Activated CD8-positive, alpha-beta memory T cell treated with anti-CD3 and anti-CD28 coated beads, Interleukin-2, amount 50 U/mL, for 48 hours (primary cell): ENCODE measurements around the gene TMEM208.

Source experiments
- DNase-seq: peaks from one replicate; pipeline ENCODE4 v3.0.0-alpha.2; 2020

Gene TMEM208

DNA sequence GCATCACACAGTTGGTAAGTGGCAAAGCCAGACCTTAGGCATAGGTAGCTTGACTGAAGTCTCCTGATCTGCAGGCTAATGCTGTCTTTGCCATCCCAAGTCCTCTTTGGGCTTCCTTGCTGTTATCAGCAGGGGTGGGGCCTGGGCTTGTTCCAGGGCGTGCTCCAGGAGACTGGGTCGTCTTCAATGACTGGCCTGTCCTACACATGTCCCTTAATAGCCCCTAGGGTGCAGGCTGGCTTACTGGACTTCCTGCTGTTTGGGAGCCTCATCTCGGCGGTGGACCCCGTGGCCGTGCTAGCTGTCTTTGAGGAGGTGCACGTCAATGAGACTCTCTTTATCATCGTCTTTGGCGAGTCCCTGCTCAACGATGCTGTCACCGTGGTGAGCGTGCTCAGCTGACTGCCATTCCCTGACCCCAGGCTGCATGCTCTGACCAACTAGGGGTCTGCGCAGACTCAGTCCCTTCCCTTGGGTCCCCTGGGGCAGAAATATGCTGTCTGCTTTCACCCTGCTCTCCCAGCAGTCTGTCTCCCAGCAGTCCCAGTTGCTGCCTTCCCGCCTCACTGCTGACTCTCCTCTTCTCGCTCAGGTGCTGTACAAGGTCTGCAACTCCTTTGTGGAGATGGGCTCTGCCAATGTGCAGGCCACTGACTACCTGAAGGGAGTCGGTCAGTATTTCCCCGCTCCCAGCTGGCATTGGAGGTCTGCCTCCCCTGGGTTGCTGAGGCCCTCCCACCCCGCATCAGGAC is 28.0 kb downstream of the TMEM208 start:
- DNase-seq: no peak

DNA sequence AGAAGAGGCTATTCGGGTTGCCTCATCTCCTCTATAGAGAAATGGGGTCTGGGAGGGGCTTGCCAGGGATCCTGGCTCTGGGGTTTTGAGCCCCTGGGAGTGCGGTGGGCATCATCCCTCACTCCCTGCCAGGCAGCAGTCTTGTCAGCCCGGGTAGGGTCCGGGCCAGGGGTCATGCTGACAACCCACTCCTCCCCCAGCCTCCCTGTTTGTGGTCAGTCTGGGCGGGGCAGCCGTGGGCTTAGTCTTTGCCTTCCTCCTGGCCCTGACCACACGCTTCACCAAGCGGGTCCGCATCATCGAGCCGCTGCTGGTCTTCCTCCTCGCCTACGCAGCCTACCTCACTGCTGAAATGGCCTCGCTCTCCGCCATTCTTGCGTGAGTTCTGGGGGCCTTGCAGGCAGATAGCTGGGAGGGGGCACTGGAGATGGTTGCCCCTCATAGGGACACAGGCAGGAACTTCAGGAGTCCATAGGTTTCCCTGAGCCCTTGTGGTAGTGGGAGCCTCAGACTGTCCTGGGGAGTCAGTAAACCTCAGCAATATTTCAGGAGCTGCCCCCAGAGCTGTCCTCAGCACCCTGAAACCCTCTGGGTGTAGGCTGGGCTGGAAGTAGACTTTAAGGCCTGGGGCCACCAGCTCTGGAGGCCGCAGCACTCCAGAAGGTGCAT is 28.8 kb downstream of the TMEM208 start:
- DNase-seq: no peak

DNA sequence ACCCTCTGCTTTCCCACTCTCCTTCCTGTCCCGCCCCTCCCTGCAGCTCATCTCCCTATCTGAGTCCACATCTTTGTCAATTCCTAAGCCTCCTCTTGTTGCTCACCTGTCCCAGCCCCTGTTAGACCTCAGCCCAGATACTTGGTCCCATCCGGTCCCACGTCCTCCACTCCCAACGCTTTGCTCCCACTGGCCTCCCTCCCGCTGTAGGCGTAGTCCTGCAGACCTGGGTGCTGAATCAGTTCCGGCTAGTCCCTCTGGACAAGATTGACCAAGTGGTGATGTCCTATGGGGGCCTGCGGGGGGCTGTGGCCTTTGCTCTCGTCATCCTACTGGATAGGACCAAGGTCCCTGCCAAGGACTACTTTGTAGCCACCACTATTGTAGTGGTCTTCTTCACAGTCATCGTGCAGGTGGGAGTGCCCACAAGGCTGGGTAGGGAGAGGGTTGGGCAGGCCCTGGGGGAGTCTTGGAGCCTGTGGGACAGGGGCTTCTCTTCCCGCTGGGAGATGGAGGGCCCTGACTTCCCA is 29.8 kb downstream of the TMEM208 start:
- DNase-seq: no peak

DNA sequence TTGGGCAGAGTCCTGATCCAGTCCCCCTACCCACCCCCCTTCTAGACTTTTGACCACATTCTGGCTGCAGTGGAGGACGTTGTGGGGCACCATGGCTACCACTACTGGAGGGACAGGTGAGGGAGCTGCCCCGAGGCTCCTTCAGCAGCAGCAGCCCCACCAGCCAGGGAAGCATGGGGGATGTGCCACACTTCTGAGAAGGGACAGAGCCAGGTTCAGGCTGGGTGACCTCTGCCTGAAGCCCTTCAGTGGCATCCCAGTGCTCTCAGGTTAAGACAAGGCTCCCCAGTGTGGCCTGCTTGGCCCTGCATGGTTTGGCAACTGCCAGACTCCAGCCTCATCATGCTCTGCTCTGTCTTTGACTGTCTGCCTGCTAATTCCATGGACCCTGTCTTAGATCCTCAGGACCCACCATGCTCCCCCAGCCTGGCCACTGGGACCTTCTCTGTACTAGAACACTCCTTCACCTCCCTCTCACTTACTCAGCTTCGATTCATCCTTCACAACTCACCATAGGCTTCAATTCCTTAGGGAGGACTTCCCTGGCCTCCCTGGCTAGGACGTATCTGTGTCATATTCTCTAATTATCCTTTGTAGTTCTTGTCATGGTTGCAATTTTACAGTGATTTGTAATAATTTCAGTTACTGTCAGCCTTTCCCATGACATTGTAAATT is 30.7 kb downstream of the TMEM208 start:
- DNase-seq: no peak

DNA sequence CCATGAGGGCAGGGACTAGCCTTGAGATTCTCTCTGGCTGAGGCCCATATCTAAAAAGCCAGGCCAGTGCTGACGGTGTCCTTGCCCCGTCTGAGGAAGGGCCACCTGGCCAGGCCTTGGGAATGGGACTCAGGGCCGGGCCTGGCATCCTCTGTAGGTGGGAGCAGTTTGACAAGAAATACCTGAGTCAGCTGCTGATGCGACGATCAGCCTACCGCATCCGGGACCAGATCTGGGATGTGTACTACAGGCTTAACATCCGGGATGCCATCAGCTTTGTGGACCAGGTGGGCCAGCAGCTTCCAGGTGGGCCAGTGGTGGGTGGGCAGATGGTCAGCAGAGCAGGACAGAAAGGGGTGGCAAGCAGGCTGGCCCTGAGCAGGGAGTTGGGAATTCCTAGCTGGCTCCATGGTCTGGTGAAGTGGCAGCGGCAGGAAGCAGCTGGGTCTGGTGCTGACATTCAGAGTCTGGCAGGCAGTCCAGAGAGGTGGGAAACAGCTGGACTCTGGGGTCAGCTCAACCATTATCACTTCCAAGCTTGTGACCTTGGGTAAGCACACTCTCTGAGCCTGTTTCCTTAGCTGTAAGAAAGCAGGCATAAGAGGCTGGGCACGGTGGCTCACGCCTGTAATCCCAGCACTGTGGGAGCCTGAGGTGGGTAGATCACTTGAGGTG is 31.4 kb downstream of the TMEM208 start:
- no peak for DNase-seq

DNA sequence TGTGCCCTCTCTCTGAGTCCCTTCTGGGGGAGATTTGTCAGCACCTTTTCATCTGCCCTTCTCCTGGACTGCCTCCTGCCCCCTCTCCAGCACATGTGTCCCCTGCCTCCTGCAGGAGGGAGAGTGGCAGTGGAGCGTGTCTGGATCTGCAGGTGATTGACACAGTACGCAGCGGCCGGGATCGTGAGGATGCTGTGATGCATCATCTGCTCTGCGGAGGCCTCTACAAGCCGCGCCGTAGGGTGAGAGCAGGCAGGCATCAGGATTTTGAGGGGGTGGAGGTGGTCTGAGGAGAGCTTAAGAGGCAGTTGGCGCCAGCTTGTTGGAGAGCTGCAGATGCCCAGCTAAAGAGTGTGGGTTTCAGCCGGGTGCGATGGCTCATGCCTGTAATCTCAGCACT is 32.8 kb downstream of the TMEM208 start:
- no peak for DNase-seq

DNA sequence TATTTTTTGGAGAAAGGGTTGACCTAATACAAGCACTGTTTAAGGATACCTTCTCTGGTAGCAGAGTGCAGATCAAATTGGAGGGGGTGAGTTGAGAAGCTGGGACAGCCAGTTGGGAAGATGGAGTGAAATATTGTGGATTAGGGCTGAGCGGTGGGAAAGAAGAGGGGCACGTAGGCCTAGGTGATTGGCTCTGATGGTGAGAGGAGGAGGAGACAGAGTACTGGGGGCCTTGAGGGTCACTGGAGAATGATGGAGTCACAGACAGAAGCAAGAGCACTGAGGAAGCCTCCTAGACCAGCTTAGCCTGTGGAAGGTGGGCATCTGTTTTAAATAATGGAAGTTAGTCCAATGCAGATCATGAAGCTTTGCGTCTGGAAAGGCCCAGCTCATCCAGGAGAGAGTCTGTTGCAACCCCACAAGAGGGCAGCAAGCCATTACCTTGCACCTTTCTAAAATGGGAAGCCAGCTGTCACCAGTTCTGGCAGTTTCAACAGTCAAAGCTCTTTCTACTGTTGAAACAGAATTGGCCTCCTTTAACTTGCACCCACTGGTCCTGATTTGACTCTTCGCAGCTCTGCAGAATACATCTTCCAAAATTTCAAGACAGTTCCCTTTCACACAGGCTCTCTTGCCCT is 33.6 kb downstream of the TMEM208 start:
- DNase-seq: no peak

DNA sequence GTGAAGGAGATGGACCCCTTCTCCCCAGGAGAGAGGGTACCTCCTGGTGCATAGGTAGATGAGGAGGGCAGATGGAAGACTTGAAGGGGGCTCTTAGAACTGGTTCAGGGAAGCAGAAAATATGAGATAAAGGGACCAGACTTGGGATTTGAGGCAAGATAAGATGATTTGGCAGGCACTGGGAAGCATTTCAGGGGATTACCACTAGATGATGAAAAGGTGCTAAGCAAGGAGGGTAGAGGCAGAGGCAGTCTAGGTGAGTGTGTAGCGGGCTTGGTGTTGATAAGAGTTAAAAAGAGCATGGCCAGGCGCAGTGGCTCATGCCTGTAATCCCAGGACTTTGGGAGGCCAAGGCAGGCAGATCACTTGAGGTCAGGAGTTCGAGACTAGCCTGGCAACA is 36.3 kb downstream of the TMEM208 start:
- no peak for DNase-seq

DNA sequence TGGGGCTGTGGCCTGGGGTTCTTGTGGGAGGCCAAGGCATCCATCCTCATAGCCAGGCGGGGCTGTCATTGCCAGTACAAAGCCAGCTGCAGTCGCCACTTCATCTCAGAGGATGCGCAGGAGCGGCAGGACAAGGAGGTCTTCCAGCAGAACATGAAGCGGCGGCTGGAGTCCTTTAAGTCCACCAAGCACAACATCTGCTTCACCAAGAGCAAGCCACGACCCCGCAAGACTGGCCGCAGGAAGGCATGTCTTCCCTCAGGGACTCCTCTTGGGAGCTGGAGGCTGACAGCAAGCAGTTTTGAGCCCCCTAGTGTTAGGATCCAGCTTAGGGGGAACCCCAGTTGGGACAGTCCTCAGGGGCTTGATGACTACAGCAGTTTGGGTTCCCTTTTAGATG is 37.3 kb downstream of the TMEM208 start:
- no peak for DNase-seq

DNA sequence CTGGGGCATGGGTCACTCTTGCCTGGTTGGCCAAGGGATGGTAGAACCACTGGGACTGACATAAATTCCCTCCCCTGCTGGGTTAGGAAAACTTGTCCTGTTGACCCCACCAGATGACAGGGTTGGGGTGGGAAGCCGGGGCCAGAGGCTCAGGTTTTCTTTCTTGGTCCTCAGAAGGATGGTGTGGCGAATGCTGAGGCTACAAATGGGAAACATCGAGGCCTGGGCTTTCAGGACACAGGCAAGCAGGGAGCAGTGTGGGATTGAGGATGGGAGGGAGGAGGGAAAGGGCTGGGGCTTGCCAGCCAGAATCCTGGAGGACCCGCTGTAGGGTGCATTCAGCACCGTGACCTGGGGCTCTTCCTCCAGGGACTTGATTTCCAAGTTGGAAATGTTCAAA is 37.9 kb downstream of the TMEM208 start:
- no peak for DNase-seq

DNA sequence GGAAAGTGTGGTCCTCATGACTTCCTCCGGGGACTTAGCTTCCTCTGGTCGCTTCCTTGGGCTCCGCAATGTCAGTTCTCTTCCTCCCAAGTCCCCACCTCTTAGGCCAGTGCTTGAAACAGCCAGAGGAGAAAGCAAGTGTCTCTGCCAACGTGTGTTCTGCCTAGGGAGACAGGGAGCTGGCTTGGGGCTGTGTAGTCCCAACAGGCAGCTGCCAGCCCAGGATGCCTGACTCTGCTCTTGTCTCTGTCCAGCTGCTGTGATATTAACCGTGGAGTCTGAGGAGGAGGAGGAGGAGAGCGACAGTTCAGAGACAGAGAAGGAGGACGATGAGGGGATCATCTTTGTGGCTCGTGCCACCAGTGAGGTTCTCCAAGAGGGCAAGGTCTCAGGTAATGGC is 38.9 kb downstream of the TMEM208 start:
- DNase-seq: no peak

DNA sequence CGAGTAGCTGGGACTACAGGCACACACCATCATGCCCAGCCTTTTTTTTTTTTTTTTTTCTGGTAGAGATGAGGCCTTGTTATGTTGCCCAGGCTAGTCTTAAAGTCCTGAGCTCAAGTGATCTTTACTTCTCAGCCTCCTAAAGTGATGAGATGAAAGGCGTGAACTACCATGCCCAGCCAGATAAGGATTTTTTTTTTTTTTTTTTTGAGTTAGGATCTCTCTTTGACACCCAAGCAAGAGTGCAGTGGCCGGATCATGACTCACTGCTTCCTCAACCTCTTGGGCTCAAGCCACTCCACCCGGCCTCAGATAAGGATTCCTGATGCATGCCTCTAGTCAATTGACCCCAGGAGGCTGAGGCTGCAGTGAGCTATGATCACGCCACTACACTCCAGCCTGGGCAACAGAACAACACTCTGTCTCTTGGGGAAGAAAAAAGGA is 41.2 kb downstream of the TMEM208 start:
- DNase-seq: no peak

DNA sequence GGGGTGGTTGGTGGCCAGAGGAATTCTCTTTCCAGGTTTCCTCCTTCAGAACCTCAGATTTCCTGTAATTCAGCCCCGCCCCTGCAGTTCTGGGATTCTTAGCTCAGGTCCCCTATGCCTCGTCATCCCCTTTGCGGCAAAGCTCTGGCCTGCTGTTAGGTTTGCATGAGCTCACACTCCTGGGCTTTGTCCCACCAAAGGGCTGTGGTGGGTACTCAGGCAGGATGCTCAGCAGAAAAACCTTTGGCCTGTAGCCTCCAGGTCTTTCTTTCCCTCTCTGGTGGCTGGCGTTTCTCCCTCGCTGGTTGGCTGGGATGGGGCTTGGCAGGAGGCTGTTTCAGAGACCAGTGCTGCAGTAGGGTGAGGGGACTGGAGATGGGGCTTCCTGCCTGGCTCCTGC is 42.8 kb downstream of the TMEM208 start:
- no peak for DNase-seq

DNA sequence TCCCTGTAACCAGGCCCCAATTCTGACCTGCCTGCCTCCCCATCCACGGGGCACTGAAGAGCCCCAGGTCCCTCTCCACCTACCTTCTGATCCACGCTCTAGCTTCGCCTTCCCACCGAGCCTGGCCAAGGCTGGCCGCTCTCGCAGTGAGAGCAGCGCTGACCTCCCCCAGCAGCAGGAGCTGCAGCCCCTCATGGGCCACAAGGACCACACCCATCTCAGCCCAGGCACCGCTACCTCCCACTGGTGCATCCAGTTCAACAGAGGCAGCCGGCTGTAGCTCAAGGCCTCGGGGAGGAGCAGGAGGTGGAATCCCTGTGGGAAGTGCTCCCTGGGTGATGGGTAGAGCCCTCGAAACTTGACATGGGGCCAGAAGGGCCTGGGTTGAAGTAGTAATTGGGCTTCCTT is 44.0 kb downstream of the TMEM208 start:
- no peak for DNase-seq

DNA sequence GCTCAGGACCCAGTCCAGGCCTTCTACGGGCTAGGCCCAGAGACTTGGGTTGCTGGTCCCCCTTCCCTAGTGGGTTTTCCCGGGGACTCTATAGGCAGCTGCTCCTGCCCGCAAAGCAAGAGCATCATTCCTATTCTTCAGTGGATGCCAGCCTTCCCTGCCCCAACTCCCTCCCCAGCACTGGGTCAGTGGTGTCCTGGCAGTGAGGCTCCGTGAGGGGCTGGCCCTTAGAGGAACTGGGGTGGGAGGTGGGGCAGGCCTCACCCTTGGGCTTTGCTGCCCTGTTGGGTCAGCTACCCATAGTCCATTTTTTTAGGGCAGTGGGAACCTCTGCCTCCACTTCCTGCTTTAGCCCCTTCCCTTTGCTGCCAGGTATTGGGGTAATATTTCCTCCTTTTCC is 44.5 kb downstream of the TMEM208 start:
- DNase-seq: no peak

DNA sequence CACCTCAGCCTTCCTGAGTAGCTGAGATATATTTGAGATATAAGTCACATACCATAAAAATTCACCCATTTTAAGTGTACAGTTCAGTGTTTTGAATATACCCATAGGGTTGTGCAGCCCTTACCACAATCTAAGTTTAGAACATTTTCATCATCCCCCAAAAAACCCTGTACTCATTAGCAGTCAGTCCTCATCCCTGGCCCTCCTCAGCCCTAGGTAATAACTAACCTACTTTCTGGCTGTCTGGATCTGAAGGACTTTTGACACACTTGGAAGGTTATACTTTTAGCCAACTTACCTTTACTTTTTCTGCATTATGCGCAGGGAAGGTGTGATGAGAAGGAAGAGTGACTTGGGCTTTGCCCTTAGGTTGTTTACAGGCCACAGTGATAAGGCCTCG is 48.4 kb downstream of the TMEM208 start:
- no peak for DNase-seq

DNA sequence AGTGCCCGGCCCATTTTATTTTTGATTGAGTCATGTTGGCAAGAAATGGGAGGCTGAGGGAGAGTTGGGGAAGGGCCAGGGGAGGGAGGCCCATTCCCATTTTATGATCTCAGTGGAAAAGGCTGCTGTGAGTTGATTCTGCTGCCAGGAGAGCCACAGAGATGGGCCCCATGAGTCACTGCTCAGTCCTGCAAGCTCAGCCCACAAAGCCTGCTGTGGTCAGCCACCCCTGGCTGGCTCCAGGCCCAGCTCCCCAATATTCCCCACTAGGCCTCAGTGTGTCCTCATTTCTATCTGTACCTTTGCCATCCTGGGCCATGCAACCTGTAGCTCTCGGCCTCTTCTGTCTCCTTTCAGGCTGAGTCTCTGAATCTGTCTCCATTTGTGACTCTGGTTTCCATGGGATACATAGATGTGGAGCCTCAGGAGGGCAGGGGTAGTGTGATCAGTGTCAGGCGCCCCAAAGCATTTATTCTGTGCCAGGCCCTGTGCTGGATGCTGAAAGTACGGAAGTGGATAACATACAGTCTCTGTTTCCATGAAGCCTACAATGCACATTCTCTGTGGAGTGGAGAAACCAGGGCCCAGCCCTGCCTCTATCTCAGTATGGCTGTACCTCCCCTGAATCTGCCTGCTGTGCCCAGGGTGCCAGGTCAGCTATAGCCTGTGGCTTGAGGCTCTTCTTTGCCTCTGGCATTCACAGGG is 50.5 kb downstream of the TMEM208 start:
- no peak for DNase-seq

DNA sequence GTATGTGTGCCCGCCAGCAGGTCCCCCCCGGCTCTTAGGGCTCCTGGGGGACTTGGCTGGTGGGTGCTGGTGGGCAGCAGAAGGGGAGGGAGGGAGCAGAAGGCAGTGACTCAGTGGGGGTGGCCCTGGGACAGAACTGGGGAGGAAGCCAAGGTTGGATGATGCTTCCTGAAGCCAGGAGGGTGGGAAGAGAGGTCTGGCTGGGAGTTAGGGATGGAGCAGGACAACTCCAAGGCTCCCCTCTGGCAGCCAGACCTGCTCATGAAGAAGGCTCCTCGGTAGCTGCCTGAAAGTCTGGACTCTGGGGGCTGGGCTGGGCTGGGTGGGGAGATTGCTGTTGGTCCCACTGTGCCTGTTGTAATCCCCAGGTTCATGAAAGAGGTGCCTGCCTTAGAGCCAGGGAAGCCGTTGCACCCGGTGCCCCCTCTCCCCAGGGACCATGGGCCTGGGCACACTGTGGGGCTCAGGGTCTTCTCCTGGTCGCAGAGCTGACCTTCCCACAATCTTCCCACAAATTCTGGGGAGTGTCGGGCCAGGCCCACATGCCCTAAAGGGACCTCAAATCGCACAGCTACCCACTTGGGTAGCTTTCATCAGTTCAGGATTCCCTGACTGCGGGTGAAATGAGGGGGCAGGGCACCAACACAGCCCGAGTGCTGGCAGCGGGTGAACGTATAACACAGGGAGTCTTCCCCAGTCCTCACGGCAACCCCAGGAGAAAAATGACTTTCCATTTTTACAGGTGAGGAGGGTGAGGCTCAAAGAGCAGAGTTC is 51.3 kb downstream of the TMEM208 start:
- no peak for DNase-seq
